Activated effector memory CD4-positive, alpha-beta T cell treated with anti-CD3 and anti-CD28 coated beads, Interleukin-2, amount 50 U/mL, for 16 hours (primary cell): Measurements from ENCODE around the gene NSRP1.
"Not testable (repeated sequence)": the region's sequence is repeated elsewhere in the genome, so short reads cannot be mapped to it uniquely, and the experiment has no call there.

Experiments
- DNase-seq: peaks from one replicate; pipeline ENCODE4 v3.0.0-alpha.2; 2020

The NSRP1 gene

DNA sequence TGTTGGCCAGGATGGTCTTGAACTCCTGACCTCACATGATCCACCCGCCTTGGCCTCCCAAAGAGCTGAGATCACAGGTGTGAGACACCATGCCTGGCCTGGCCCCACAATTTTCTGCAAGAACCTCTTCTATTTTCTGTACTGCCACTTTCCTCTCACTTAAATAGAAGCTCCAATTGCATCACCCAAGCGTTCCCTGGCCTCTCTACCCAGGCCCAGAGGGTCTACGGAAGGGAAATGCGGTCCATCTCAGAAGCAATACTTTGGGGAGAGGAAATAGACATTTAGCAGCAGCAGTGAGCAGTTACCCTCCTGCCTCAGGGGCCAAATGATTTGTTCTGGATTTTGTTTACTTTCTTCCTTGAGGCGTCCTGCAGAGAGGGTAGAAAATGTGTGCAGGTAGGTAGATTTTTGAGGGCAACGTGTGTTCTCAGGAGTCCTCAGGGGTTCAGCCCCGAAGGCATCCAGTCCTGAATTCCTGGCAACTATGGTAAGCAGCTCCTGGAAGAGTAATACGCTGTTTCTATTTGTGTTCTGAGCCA lies 107.9 kb downstream of the NSRP1 start:
- peak; percentile 42 for DNase-seq

DNA sequence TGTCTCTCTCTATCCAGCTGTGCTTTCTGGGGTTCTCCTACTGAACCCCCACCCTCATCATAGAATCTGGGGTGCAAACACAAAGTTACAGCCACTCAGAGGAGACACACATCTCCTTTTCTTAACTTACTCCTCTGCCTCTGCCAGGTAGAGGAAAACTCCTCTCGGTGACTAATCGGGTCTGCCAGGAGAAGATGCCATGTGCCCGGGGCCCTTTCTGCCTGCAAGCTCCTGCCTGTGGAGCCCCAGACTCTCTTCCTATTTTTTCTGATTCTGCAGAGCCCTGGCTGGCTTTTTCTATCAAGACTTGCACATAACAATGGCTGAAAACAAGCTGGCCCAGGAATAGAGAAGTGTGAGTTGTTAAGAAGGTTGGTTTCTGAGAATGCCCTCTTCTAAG lies 108.5 kb downstream of the NSRP1 start:
- DNase-seq = peak; percentile 17

DNA sequence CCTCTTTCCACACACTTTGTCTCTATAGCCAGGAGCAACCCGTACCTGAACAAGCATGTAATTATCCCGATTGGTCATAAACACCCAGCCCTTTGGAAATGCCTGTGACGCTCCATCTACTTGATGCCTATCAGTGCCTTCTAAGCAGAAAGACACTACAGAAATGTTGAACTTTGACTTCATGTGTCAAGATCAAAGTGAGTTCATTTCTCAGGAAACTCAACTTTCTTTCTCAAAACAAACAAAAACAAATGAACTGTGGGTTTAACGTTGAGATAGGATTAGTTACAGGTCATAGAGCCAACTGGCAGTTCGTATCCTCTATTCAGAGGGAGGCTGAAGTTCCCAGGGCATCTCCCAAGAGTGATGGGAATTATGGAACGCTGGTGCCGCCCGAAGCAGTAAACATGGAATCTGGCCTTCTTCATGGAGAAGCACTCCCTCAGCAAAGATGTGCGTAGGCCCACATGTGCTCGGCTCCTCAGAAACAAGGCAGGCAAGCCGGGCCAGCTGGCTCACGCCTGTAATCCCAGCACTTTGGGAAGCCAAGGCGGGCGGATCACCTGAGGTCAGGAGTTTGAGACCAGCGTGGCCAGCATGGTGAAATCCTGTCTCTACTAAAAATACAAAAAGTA lies 109.4 kb downstream of the NSRP1 start:
- peak; percentile 21 for DNase-seq

DNA sequence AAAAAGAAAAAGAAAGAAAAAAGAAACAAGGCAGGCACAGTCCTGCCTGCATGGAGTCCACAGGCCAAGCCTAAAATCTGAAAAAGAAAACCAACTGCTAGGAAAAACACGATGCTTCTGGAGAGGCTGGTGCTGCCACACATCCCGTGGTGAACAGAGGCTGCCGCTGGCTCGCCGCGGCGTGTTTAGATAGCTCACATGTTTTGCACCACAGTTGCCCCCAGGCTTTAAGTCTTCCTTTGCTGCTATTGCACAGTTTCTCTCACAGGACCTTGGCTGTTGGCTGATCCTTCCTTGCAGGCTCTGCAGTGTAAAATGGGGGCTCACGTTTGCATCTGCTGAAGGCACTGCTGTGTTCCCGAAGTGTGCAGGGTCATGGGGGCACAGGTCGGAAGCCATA lies 110.3 kb downstream of the NSRP1 start:
- peak; percentile 33 for DNase-seq

DNA sequence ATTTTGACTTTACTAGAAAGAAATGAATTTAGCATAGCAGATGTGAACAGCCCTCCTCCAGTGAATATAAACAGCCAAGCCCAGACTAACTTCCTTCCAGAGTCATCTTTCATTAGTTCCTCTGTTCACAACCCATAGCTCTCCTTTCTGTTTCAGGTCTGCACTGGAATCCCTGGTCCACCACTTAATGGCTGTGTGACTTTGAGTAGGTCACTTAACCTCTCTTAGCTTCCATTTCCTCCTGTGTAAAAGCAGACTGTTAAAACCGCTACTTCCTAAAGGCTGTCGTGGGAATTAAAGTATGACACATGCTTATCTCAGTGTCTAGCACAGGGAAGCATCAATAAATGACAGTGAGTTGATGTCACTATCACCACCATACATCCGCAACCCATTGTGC lies 111.4 kb downstream of the NSRP1 start:
- no peak for DNase-seq

DNA sequence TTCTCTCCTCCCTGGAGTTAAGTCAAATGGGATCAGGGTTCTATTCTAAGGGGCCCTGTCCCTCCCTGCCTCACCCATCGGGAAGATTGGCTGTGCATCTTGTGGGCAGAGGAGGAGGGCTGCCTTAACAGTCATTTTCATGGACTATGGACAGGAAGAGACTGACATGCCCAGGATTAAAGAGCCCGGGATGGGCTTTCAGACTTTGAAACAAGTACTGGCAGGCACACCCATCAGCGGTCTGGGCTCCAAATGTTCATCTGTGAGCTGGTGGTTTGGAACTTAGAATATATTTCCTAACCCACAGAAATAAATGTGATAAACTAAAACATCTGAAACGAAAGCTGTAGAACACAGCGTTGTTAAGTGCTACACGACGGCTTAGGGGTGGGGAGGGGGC lies 112.4 kb downstream of the NSRP1 start:
- peak; percentile 45 for DNase-seq

DNA sequence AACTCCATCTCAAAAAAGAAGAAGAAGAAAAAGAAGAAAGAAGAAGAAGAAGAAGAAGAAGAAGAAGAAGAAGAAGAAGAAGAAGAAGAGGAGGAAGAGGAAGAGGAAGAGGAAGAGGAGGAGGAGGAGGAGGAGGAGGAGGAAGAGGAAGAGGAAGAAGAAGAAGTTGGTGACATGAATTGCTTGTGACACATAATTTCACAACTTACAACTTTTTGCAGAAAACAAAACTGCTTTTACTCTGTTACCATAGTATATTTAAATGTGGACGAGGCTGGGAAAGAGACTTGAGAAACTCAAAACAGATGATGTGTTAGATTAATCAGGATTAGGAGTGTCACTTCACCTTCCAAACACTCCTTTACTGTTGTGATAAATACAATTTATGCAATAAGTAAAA lies 113.4 kb downstream of the NSRP1 start:
- not testable (repeated sequence) for DNase-seq

DNA sequence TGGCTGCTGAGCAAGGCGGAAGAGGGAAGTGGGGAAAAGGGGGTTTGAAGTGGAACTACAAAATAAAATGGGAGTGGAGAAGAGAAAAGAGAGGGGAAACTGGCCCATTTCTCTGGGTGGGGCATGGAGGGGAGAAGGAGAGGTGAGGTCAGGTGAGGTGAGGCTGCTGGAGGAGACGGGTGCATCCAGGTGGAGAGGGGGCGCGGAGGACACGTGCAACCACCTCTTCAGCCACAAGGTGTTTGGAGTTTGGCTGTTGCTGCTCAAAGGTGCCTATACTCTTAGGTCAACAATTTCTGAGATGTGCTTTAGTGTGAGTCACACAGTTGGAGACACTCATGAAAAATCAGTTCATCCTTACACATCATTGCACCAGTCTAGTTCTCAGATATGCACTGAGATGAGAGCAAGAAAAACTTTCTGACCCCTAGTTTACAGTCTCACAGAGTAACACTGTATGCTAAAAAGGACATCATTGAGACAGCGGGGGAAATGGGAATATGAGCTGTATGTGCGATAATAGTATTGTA lies 114.0 kb downstream of the NSRP1 start:
- DNase-seq = peak; percentile 49

DNA sequence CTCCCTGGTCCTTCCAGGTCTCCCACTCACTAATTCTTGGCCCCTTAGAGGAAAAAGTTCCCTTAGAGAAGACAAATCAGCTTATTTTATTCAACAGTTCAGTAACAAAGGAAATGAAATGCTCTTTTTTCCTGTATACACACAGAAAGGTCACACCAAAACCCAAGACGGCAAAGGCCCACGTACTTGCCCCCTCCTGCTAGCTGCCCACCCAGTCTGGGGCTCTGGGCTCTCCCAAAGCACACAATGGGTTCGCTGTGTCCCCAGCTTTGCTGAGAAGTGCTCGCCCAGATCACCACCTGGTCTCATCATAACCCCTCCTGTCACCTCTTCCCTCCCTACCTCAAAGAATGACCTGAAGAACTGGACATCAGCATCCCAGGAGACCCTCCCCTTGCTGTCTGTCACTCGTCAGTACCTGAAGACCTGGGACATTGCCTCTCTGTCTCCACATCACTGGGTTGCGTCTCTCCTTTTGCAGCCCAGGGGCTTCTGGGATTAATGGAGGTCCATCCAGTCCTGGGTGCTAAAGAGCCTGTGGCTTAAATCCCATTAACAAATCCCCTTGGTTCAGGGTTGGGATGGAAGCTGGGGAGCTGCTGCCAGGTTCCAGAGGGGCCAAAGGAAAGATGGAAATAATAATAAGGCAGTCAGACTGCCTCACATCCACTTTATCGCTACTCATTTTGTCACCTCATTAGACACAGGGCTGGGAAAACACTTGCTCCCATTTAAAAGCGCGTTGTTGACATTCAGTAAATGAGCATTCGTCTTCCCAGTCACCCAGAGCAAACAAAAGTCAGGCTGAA lies 115.6 kb downstream of the NSRP1 start:
- DNase-seq = peak; percentile 22

DNA sequence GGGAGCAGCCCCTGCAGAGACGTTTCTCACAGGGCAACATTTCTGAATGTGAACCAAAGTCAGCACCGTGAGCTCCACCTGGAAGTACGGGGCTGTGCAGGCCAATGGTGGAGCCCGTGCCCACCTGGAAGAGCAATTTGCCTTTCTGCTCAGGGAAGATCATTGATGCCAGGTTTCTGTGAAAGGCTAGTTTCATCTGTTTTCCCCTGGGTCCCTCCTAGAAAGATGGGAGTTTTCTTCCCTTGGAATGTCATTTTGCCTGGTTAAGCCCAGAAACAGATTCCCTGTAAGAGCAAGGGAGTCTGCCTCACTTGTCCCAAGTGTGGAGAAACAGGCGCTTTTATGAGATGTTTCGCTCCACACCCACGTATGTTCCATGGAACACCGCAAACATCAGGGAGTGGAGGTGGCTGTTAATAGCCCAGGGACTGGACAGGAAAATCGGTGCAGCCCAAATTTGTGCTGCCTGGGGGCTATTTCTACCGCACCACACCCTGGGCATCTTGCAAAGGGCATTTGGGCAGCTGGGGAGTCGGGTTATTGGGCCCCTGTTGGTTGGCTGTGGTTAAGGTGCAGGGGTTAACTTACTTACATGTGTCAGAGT lies 116.3 kb downstream of the NSRP1 start:
- DNase-seq = peak; percentile 33

DNA sequence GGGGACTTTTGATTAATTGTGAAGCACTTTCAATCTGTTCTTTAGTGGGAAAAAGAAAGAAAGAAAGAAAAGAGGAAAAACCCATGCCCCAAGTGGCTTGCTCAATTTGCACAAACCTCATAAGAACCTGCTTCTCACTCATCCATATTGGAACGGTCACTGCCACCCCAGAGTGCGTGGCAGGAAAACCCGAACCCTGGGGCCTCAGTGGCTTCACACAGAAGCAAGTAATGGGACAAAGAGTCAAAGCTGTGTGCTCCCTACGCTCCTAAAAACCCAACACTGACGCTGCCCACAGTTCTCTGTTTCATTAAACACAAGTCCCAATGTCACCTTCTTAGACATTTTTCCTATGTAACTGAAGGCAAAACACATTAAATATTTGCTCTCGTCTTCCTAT lies 117.7 kb downstream of the NSRP1 start:
- peak; percentile 8 for DNase-seq

DNA sequence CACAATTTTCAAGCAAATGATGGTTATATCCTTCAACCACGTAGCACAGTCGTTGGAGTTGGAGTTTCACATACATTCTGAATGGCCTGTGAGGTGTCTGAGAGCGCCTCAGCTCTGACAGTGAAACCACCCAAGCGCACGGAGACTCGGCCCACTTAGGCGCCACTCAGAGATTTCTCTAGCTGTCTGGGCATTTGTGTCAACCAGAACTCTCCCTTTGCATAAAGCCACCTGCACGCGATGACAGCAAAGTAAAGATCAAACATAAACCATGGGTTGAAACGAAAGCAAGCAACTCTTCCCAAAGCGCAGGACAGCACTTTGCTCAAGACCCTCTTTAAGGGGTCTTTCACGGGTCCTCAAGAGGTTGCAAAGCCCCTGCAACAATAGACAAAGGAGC lies 118.3 kb downstream of the NSRP1 start:
- no peak for DNase-seq

DNA sequence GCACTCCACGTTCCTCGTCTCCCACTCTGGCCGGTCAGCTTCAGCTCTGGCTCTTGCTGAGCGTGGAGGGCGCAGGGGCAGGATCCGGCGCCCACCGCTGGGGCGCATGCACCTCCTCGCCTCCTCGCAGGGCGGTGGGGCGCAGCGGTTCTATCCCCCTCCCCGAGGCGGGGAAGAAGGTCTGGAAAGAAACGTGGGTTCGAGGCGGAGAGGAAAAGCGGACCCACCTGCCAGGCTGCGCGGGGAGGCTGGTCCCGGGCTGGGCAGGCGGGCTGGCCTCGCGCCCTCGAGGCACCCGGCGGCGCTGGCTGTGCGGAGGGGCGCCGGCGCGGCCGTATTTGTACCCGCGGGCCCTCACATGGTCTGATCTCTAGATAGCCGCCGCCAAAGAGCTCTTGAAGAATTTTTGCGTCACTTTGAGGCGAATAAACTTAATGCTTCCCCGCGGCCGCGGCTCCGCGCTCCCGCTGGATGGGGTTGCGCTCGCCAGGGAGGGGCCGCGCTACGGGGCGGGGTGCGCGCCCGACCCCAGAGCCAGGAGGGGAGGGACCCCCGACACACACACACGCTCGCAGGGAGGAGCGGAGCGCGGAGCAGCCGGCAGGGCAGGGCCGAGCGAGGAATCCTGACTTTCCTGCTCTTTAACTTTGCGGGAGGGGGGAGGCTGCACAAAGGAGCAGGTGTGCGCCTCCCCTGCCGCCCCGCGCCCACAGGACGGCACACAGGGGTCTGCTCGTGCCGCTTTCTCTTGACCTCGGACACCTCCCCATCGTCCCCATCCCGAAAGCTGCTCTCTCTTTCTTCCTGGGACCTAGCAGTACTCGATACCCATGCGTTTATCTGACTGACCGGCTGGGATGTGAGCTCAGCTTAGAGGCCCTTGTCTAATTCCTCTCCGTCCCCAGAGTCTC lies 119.0 kb downstream of the NSRP1 start, which contains the start of gene SLC6A4:
Gene SLC6A4 (minus strand): TSS at position 312 of the 911 bp plus-strand sequence. CDS start 13,739 bp downstream, outside the sequence.
- no peak for DNase-seq
